Effector CD8-positive, alpha-beta T cell (primary cell): Measurements from ENCODE around the gene CRKL.
"Not testable (repeated sequence)": the region's sequence is repeated elsewhere in the genome, so short reads cannot be mapped to it uniquely, and the experiment has no call there.

ENCODE experiments used
- DNase-seq: peaks from one replicate; lab custom pipeline; 2025; lab: John Stamatoyannopoulos, UW
- total RNA-seq, 4 experiments: gene quantifications; one replicate each; lab custom pipeline; 2026; lab: John Stamatoyannopoulos, UW

The CRKL gene
- total RNA-seq = 223 to 266 (median 252) reads per million in 4 experiments

GRCh38 chr22:20916916-20917810 is at the start of gene CRKL:
TSS of gene CRKL (plus strand) at chr22:20917407. CDS start at chr22:20917935, 528 bp downstream.
- peak; percentile 91 for DNase-seq

DNA sequence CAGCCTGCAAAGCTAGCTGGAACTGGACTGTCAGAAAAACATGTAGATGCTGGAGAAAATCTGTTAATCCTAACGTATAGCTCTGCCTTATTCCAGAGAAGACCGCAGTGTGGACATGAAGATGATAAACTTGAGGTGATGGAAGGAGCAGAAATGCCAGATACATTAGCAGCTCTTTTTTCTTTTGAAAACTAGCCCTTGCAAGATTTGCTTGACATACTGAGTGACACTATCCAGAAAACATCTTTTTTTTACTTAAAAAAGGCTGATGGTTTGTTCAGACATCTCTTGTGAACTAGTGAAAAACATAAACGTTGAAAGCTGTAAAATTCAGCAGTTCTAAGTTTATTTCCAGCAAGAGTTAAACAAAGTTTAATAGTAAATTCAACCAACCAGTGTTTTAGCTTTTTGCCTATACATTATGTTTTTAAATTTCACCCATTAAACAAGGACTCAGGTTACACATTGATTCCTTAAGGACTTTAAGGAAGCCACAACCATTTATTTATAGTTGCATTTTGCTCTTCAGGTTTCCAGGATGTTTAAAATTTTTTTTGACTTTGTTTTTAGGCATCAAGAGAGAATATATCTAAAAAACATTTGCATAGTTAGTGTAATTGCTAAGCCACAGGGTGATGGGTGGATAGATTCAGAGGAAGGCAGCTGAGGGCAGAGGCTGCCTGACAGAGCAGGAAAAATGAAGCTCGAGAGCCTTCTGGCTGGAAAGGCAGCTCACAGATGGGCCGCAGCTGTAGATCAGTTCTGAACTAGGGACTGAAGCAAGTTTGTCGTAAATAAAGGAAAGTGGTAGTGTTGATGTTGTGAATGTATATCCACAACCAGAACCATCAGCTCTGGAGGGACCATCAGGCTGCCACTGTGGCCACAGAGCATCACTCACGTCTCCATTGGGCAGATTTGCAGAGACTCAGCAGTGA is 48.9 kb upstream of the CRKL start:
- no peak for DNase-seq

DNA sequence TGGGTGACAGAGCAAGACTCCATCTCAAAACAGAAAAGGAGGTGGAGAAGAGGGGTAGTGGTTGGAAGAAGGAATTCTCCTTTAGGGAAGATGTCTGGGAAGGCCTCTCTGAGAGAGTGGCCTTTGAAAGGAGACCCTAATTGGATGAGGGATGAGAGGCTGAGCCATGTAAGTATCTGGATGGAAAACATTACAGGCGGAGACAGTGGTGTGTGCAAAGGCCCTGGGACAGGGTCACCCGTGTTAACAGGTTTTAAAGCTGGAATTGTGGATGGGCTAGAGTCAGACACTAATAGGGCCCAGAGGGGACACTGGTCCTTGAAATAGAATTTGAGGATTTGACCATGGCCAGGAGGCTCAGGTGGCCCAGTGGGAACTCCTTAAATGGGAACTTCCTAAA is 48.0 kb upstream of the CRKL start:
- DNase-seq = no peak

DNA sequence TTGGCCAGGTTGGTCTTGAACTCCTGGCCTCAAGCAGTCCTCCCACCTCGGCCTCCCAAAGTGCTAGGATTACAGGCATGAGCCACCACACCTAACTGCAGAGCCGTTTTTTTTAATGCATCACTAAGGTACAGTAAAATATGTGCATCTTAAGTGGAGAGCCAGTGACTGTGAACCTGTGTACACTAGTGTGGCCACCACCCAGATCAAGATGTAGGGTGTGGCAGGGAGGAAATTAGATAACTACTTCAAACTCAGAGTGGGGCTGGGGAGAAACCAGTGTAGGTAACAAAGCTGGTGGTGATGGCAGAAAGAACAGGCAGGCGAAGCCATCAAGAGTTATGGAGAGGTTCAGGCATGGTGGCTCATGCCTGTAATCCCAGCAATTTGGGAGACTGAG is 44.0 kb upstream of the CRKL start:
- no peak for DNase-seq

DNA sequence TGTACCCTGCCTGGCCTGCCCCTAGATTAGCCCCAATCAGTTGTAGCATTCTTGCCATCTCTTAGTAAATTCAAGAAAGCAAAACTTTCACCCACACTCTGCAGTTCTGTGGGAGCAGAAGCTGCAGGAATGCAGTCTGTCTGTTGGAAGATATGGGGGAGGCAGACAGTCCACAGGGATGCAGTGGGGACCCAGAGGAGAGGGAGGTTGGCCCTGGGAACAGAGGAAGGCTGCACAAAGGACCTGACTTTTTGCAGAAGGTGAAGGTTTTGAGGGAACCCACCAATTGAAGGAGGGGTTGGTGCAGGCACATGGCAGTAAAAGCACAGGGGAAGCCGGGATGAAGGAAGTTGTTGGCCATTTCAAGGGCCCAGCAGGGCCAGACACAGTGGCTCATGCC is 41.9 kb upstream of the CRKL start:
- no peak for DNase-seq

DNA sequence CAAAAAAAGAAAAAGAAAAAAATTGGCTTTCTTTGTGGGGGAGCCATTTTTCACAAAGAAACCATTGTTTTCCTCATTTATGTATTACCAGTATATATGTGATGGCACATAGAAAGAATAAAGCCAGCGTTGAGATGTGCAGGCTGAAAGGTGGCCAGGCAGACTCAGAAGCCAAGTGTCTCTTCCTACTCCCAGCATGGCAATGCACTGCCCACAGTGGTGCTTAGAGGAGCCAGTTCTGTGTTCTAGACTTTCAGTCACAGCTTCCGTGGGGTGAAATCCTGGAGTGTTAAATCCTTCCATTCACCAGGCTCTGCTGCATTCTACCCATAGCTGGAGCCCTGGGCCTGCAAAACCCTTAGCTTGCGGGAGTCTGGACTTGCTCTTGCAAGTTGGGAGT is 39.5 kb upstream of the CRKL start:
- DNase-seq = no peak

DNA sequence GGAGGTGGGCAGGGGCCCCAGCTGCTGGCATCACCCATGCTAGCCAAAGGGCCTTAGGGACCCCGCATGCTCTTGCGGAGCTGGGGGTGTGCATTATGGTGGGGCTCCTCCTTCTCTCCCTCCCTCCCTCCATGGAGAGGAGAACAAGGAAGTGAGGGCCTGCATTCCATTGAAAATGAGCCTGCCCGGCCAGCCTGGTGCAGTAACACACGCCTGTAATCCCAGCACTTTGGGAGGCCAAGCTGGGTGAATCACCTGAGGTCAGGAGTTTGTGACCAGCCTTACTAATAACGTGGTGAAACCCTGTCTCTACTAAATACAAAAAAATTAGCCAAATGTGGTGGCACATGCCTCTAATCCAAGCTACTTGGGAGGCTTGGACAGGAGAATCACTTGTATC is 36.0 kb upstream of the CRKL start:
- no peak for DNase-seq

GRCh38 chr22:20881869-20882815 is 35.1 kb upstream of the CRKL start:
- DNase-seq = no peak

GRCh38 chr22:20882855-20883254 is 34.4 kb upstream of the CRKL start:
- no peak for DNase-seq

DNA sequence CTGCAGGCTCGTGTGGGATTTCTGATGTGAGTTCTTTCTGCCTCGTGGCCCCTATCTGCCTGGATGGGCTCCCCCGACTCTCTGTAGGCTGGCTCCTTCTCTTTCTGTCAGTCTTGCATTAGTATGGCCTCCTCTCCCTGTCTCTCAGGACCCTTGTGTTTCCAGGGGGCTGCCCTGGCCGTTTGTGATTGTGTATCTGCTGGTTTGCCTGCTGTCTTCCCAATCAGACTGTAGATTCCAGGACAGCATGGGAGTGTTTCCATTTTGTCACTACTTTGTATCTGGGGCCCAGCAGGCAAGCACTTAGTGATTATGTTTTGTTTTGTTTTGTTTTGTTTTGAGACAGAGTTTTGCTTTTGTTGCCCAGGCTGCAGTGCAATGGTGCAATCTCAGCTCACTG is 32.8 kb upstream of the CRKL start:
- no peak for DNase-seq

DNA sequence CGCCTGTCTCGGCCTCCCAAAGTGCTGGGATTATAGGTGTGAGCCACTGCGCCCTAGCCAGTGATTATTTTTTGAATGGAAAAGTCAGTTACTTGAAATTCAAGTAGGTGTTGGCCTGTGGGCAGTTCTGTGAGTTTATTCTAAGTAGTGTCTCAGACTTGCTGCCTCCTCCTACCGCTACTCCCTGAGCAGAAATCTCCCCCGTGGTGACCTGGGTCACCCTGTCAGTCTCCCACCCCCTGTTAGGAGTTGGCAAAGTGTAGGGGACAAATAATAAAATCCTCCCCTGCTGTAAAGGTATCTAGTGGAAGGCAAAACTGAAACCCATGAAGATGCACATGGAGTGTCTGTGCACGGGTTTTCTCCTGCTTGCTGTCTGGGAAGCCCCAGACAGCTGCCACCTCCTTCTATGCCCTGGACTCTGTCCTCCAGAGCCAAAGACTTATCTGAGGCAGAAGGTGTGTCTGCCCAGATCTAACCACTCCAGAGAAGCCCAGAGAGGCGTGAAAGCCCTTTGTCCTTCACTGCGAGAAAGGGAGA is 32.1 kb upstream of the CRKL start:
- DNase-seq = no peak

DNA sequence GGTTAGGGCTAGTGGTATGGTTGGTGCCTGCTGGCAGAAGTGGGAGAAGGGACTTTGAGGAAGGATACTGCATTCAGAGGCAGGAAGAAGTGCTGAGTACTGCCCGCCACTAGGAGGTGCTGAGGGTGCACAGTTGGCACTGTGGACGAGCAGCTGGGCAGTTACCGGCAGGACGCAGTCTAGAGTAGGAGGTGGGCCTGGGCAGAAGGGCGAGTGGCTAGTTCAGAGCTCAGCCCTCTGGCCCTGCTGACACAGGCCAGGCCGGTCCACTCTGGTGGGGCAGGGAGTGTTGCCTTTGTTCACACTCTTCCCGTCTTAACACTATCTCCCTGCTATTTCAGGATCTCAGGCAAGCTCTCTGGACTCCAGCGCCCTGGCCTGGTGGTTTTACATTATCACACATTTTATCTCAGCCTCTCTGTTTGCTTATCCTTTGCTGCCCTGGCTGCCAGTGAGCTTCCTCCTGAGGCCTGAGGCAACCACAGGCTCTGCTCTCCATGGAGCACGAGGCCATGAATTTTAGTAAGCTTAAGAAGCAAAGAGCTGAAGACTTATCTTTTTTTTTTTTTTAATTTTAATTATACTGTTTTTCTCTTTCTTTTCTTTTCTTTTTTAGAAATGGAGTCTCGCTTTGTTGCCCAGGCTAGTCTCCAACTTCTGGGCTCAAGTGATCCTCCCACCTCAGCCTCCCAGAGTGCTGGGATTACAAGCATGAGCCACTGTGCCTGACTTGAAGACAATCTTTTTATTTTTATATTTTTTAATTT is 31.5 kb upstream of the CRKL start:
- no peak for DNase-seq

DNA sequence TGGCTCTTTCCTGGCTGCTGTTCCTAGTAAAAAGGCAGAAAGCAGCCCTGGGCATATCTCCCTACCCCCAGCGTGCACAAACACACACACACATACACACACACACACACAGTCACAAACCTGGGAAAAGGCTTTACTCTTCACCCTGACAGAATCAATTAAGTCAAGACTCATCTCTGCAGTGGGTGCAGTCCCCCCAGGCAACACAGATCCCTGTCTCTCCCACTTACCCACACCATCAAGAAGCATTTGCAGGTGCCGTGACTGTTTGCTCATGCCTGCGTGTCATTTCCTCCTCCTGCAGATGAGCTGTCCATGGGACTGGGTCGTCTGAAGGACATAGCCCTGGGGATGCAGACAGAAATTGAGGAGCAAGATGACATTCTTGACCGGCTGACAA is 29.8 kb upstream of the CRKL start:
- DNase-seq = no peak

DNA sequence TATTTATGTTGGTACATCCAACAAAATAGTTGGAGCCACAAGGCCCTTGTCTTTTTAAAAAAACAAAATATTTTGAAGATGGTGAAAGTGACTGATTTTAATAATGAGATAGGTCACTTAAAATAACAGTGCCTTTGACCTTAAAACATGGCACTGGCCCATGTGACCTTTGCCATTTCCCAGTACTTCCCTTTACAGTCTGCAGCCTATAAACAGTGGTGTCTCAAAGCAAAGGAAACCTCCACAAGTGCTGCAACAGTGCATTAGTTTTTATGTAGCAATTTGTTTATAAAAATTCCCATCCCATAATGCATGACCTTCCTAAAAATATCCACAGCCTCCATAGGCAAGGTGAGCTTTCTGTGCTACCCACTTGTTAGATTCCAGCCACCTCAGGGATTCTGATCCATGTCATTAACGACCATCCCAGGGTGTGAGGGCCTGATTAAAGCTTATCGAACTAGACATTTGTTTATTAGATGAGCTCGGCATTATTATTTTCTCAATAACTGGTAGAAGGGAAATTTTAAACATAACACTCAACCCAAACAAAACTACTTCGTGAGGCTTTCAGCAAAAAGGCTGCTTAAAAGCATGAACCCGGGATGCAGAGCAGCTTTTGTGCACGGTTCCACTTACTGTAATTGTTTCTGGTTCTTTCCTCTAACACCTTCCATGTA is 28.0 kb upstream of the CRKL start:
- DNase-seq = no peak

GRCh38 chr22:20889904-20890540 is 27.2 kb upstream of the CRKL start:
- DNase-seq = no peak

GRCh38 chr22:20890975-20891374 is 26.2 kb upstream of the CRKL start:
- no peak for DNase-seq

GRCh38 chr22:20897737-20898136 is 19.5 kb upstream of the CRKL start:
- not testable (repeated sequence) for DNase-seq

DNA sequence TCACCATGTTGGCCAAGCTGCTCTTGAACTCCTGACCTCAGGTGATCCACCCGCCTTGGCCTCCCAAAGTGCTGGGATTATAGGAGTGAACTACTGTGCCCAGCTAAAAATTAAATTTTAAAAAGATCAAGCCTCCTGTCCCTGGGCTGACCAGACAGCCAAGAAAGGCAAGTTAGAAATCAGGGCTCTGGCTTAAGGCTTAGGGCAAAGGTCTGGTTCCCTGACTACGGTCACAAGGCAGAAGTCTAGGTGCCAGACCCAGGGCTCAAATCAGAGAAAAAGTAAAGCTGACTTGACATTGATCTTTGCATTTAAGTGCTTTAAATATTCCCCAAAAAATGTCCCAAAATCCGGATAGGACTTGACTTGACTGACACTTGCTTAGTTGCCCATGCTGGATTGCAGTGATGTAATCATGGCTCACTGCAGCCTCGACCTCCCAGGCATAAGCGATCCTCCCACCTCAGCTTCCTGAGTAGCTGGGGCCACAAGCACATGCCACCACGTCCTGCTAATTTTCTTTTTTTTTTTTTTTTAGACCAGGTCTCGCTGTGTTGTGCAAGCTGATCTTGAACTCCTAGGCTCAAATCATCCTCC is 17.3 kb upstream of the CRKL start:
- no peak for DNase-seq
